Neuronal stem cell (in vitro differentiated cells): Measurements from ENCODE around the gene PLEKHH2.

Experiments
- DNase-seq: peaks from one replicate; pipeline ENCODE4 v3.0.0-alpha.2; 2013; ENCODE audit warnings: low spot score
- H2AFZ ChIP-seq: one replicate; pipeline ENCODE4 v1.6.1; 2013; ENCODE audit warnings: mild to moderate bottlenecking, low read length, inconsistent platforms
- H2AK5ac ChIP-seq: 2 replicates; pipeline ENCODE4 v1.6.1; 2013; ENCODE audit warnings: low read depth, mild to moderate bottlenecking, inconsistent platforms, low read length, moderate library complexity, mixed read lengths
- H2BK120ac ChIP-seq: 2 replicates; pipeline ENCODE4 v1.6.1; 2013; ENCODE audit warnings: low read depth, mild to moderate bottlenecking, inconsistent platforms, low read length, moderate library complexity, mixed read lengths
- H2BK12ac ChIP-seq: one replicate; pipeline ENCODE4 v1.6.1; 2013; ENCODE audit warnings: low read length, inconsistent platforms
- H2BK15ac ChIP-seq: 2 replicates; pipeline ENCODE4 v1.6.1; 2013; ENCODE audit warnings: mild to moderate bottlenecking, low read length, inconsistent platforms, mixed read lengths
- H2BK5ac ChIP-seq: one replicate; pipeline ENCODE4 v1.6.1; 2013; ENCODE audit warnings: inconsistent platforms, mild to moderate bottlenecking, low read length, moderate library complexity
- H3K14ac ChIP-seq: one replicate; pipeline ENCODE4 v1.6.1; 2013; ENCODE audit warnings: low read length, inconsistent platforms
- H3K18ac ChIP-seq: 2 replicates; pipeline ENCODE4 v1.6.1; 2013; ENCODE audit warnings: low read length, inconsistent platforms
- H3K23ac ChIP-seq: 2 replicates; pipeline ENCODE4 v1.6.1; 2013; ENCODE audit warnings: low read depth, mild to moderate bottlenecking, mixed read lengths, low read length, inconsistent platforms; ENCODE audit not compliant: poor library complexity
- H3K27ac ChIP-seq: replicated peaks from 3 replicates; pipeline ENCODE4 v1.5.1; 2013; ENCODE audit warnings: low read length, inconsistent platforms
- H3K27me3 ChIP-seq, 3 experiments: 2 replicates each; pipeline ENCODE4 v1.6.1; 2013; ENCODE audit warnings: low read length in 3 of 3, mild to moderate bottlenecking in 2 of 3, inconsistent platforms in 1 of 3, low read depth in 1 of 3, mixed read lengths in 1 of 3, moderate library complexity in 1 of 3; ENCODE audit not compliant: control insufficient read depth in 3 of 3, insufficient read depth in 3 of 3
- H3K36me3 ChIP-seq, 2 donors: replicated peaks in 1 of 2; 2 replicates each; pipeline ENCODE4 v1.6.1; 2013; ENCODE audit warnings: low read length in 2 of 2; ENCODE audit not compliant: control insufficient read depth in 2 of 2, insufficient read depth in 2 of 2
- H3K4ac ChIP-seq: 2 replicates; pipeline ENCODE4 v1.6.1; 2013; ENCODE audit warnings: inconsistent platforms, mild to moderate bottlenecking, low read length, moderate library complexity
- H3K4me1 ChIP-seq, 2 donors: 1 replicate in 1 of 2; 2 replicates in 1 of 2; pipeline ENCODE4 v1.6.1; 2013; ENCODE audit warnings: low read length in 2 of 2, low read depth in 1 of 2; ENCODE audit not compliant: control insufficient read depth in 2 of 2, insufficient read depth in 1 of 2
- H3K4me2 ChIP-seq: one replicate; pipeline ENCODE4 v1.6.1; 2013; ENCODE audit warnings: mild to moderate bottlenecking, low read length, inconsistent platforms; ENCODE audit not compliant: insufficient read depth, poor library complexity, severe bottlenecking
- H3K4me3 ChIP-seq, 2 donors: 2 replicates each; pipeline ENCODE4 v1.5.1; 2013; ENCODE audit warnings: low read length in 2 of 2, mild to moderate bottlenecking in 2 of 2, inconsistent platforms in 1 of 2, moderate library complexity in 1 of 2
- H3K79me1 ChIP-seq: one replicate; pipeline ENCODE4 v1.6.1; 2013; ENCODE audit warnings: low read depth, mild to moderate bottlenecking, inconsistent platforms, low read length, moderate library complexity
- H3K9ac ChIP-seq: one replicate; pipeline ENCODE4 v1.6.1; 2013; ENCODE audit warnings: mild to moderate bottlenecking, low read depth, low read length, inconsistent platforms; ENCODE audit not compliant: poor library complexity
- H3K9me3 ChIP-seq, 2 donors: replicated peaks in 1 of 2; 2 replicates each; pipeline versions ENCODE3 to v1.6.1; 2013; ENCODE audit warnings: low read length in 2 of 2, mild to moderate bottlenecking in 2 of 2, inconsistent platforms in 1 of 2, low read depth in 1 of 2, mixed read lengths in 1 of 2, moderate library complexity in 1 of 2; ENCODE audit not compliant: control insufficient read depth in 2 of 2, insufficient read depth in 1 of 2
- H4K8ac ChIP-seq: one replicate; pipeline ENCODE4 v1.6.1; 2013; ENCODE audit warnings: low read depth, mild to moderate bottlenecking, inconsistent platforms, low read length, moderate library complexity
- H4K91ac ChIP-seq: one replicate; pipeline ENCODE4 v1.6.1; 2013; ENCODE audit warnings: low read length, low read depth, mild to moderate bottlenecking, inconsistent platforms; ENCODE audit not compliant: poor library complexity
- WGBS, 2 donors: extraction: QIAGEN DNeasy Blood & Tissue Kit; methylation state at CpG; one replicate each; pipeline ENCODE4 v1.1.7; 2013; ENCODE audit warnings: missing lambda C conversion rate in 2 of 2, mixed read lengths in 1 of 2; ENCODE audit not compliant: insufficient read length in 2 of 2, insufficient replicate concordance in 1 of 2; ENCODE audit errors: extremely low coverage in 2 of 2; 5-methylcytosine and 5-hydroxymethylcytosine counted together

The PLEKHH2 gene

DNA sequence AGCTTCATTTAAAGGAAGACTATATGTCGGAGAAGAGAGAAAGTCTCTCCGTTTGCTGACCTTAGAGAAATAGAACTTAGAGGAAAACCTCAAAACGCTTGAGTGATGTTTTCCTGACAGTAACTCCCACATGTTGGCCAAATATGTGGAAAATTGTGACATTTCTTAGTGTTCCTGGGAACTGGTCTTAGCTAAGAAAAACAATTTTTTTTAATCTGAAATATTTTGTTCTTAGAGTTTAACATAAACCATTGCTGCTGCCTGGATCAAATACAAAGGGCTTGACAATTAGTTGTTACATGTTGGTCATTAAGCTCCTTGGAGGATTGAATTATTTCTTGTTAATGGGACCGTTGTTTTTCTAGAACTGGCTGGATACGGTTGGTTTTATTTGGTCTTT, 153.1 kb downstream of the PLEKHH2 start:
- Histone ChIP-seq H2BK15ac (no peak overlapping the region), H2BK12ac (no peak overlapping the region), H2BK5ac (no peak overlapping the region), H3K4me3 (no peak overlapping the region), H2AFZ (no peak overlapping the region), H4K91ac (no peak overlapping the region), H2BK120ac (no peak overlapping the region), H3K4ac (no peak overlapping the region), H3K9ac (no peak overlapping the region), H3K36me3 (peaks cover 3 to 42% of the 10 kb centered on the region in 2 donors), H3K4me1 (no peaks in the 10 kb centered on the region), H2AK5ac (no peak overlapping the region), H3K27ac (no peak overlapping the region), H3K23ac (no peak overlapping the region), H3K18ac (no peak overlapping the region), H3K9me3 (no peaks in the 10 kb centered on the region), H3K4me2 (no peak overlapping the region), H3K79me1 (no peaks in the 10 kb centered on the region), H4K8ac (no peak overlapping the region), H3K14ac (no peak overlapping the region), H3K27me3 (no peaks in the 10 kb centered on the region)
- DNase-seq: no peak
- WGBS, 2 donors: no CpG with 5 or more reads among the region's 5 CpGs

DNA sequence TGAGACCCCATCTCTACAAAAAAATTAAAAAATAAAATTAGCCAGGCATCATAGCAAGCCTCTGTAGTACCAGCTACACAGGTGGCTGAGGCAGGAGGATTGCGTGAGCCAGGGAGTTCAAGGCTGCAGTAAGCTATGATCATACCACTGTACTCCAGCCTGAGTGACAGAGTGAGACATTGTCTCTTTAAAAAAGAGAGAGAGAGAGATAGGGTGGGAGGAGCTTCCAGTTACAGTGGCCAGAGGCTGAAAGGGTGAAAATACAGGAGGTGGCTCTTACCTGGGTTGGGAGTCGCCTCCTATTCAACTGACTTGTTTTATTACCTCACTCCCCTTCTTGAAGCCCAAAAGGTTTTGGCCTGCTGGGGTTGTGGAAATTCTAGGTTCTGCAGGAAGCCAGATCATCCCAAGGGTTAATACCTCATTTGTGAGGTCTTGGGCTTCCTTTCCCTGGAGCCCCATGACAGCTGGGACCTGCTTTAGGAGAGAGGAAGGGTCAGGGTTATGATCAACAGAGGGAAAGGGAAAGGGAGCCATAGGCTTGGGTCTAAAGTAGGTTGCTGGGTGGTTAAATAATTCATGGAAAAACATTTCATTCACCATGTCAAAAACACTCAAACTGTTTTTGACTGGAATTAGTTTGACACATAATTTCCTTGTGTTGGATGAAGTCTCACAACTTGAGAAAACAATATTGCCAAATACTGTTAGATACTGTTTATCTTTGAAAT, 154.1 kb downstream of the PLEKHH2 start:
- Histone ChIP-seq H3K23ac (no peak overlapping the region), H3K4me2 (no peak overlapping the region), H3K4me1 (no peaks in the 10 kb centered on the region), H3K9ac (no peak overlapping the region), H3K27me3 (no peaks in the 10 kb centered on the region), H2AK5ac (no peak overlapping the region), H2AFZ (no peak overlapping the region), H3K79me1 (no peaks in the 10 kb centered on the region), H3K9me3 (no peaks in the 10 kb centered on the region), H2BK15ac (no peak overlapping the region), H3K27ac (no peak overlapping the region), H3K18ac (no peak overlapping the region), H4K8ac (no peak overlapping the region), H2BK12ac (no peak overlapping the region), H4K91ac (no peak overlapping the region), H2BK5ac (no peak overlapping the region), H2BK120ac (no peak overlapping the region), H3K14ac (peak overlapping the region; percentile 56), H3K4ac (no peak overlapping the region), H3K36me3 (peaks cover 3 to 40% of the 10 kb centered on the region in 2 donors), H3K4me3 (no peak overlapping the region)
- no CpG with 5 or more reads among the region's 2 CpGs for WGBS, 2 donors
- no peak for DNase-seq

DNA sequence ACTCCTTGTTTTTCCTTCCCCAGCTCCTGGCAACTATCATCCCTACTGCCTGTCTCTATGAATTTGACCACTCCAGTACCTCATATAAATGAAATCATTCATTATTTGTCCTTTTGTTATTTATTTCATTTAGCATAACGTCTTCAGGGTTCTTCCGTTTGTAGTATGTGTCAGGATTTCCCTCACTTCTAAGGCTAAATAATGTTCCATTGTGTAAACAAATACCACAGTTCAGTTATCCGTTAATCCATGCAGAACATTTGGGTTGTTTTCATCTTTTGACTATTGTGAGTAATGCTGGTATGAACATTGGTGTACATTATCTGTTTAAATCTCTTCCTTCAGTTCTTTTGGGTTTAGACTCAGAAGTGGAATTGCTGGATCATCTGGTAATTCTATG, 155.6 kb downstream of the PLEKHH2 start:
- H3K9ac ChIP-seq: no peak overlapping the region
- no peak overlapping the region for H4K8ac ChIP-seq
- H2BK12ac ChIP-seq: no peak overlapping the region
- H3K14ac ChIP-seq: no peak overlapping the region
- WGBS, 2 donors: no CpG with 5 or more reads among the region's 3 CpGs
- no peak overlapping the region for H2BK120ac ChIP-seq
- H3K27me3 ChIP-seq: no peaks in the 10 kb centered on the region
- no peak overlapping the region for H2AK5ac ChIP-seq
- no peak overlapping the region for H3K4ac ChIP-seq
- no peak overlapping the region for H2AFZ ChIP-seq
- H3K27ac ChIP-seq: no peak overlapping the region
- peaks cover 2 to 37% of the 10 kb centered on the region in 2 donors for H3K36me3 ChIP-seq
- no peak overlapping the region for H3K4me2 ChIP-seq
- H3K4me1 ChIP-seq: no peaks in the 10 kb centered on the region
- no peak overlapping the region for H2BK5ac ChIP-seq
- H3K9me3 ChIP-seq: no peaks in the 10 kb centered on the region
- H2BK15ac ChIP-seq: no peak overlapping the region
- DNase-seq: no peak
- H3K4me3 ChIP-seq: no peak overlapping the region
- H3K23ac ChIP-seq: no peak overlapping the region
- no peaks in the 10 kb centered on the region for H3K79me1 ChIP-seq
- no peak overlapping the region for H3K18ac ChIP-seq
- no peak overlapping the region for H4K91ac ChIP-seq

DNA sequence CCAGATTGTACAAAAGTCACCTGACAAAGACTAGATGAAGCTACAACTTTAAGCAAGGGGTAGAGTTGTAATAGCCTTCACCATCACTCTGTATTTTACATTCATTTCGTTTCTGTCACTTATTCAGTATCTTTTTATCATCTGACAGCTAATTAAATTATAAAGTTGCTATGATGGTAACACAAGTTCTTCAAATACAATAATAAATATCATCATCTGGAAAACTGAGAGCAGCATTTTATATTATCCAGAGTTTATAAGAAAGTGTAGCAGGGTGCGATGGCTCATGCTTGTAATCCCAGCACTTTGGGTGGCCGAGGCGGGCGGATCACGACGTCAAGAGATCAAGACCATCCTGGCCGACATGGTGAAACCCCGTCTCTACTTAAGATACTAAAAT, 157.9 kb downstream of the PLEKHH2 start:
- no peak overlapping the region for H2BK5ac ChIP-seq

More for the DNA sequence above, 157.9 kb downstream of the PLEKHH2 start:
- Histone ChIP-seq H3K4me2 (no peak overlapping the region), H4K8ac (no peak overlapping the region), H3K27me3 (no peaks in the 10 kb centered on the region), H3K23ac (no peak overlapping the region), H3K9me3 (no peaks in the 10 kb centered on the region), H3K27ac (no peak overlapping the region), H3K14ac (no peak overlapping the region), H2BK12ac (no peak overlapping the region), H2BK120ac (no peak overlapping the region), H2AFZ (no peak overlapping the region), H3K9ac (no peak overlapping the region), H3K4ac (no peak overlapping the region), H2AK5ac (no peak overlapping the region), H3K4me3 (no peak overlapping the region), H3K18ac (no peak overlapping the region), H2BK15ac (no peak overlapping the region), H3K79me1 (no peaks in the 10 kb centered on the region), H3K36me3 (peaks cover 0 to 24% of the 10 kb centered on the region in 2 donors), H3K4me1 (no peaks in the 10 kb centered on the region), H4K91ac (no peak overlapping the region)
- no CpG with 5 or more reads among the region's 9 CpGs for WGBS, 2 donors
- no peak for DNase-seq
